VCaP (cell line): ENCODE results near the gene FGF14.

Experiments used
- H3K27ac ChIP-seq: fragments of 450-650 bp; 2 replicates; pipeline ENCODE4 v1.5.1; 2017
- TF ChIP-seq, protein P1 (sequence below): fragments of 450-650 bp; conservative IDR thresholded peaks from 2 replicates; pipeline ENCODE4 v1.5.1; 2017; ENCODE audit warnings: mild to moderate bottlenecking, moderate library complexity

The FGF14 gene

DNA sequence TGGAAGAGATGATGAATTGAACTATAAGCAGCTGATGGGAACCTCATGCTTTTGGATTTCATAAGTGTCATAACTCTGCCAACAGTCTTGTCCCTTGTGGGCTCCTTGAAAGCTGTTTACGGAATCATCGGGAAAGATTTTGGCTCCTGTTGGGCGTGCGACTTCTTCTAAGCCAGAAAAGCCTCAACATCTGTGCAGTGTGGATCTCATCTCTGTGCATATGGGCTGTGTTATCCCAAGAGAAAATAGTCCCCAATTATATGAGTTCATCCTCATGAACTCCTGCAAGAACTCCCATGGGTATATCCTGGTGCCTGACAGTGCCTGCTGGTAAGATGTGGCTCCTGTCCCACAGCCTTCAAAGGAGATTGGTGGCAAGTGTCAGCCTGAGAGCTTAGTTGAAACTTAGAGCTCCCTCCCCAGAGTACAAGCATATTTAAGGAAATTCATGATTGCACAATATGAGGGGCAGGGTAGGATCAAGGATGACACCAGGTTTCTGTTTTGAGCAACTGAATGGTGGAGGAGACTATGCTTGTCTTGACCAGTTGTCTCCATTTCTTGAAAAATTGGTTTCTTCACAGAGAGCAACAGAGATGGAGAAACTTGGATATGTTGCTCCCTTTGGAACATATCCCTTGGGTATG, 705.9 kb downstream of the FGF14 start:
- no peak overlapping the region for H3K27ac ChIP-seq
- TF ChIP-seq, protein P1, sequence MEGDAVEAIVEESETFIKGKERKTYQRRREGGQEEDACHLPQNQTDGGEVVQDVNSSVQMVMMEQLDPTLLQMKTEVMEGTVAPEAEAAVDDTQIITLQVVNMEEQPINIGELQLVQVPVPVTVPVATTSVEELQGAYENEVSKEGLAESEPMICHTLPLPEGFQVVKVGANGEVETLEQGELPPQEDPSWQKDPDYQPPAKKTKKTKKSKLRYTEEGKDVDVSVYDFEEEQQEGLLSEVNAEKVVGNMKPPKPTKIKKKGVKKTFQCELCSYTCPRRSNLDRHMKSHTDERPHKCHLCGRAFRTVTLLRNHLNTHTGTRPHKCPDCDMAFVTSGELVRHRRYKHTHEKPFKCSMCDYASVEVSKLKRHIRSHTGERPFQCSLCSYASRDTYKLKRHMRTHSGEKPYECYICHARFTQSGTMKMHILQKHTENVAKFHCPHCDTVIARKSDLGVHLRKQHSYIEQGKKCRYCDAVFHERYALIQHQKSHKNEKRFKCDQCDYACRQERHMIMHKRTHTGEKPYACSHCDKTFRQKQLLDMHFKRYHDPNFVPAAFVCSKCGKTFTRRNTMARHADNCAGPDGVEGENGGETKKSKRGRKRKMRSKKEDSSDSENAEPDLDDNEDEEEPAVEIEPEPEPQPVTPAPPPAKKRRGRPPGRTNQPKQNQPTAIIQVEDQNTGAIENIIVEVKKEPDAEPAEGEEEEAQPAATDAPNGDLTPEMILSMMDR: no peak

DNA sequence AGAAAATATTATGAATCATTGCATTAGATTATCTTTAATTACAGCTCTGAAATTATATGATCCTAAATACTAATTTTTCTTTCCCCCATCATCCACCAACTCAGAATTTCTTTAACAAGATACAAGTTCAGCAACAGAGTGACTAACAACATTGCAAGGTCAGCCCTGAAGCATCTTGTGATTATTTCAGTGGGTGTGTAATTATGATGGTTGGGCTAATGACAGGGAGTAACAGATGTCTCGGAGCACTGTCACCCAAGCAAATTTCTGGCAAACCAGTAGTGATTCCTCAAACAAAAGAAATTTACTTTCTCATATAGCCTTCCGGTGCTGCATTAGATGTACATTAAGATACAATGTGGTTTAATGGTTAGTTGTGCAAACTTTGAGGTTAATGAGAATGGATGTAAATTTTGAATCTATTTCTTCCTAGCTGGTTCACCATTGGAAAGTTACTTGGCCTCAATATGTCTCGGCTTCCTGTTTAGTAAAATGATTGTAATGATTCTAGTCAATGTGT, 710.4 kb downstream of the FGF14 start:
- TF ChIP-seq, protein P1: no peak
- H3K27ac ChIP-seq: no peak overlapping the region

DNA sequence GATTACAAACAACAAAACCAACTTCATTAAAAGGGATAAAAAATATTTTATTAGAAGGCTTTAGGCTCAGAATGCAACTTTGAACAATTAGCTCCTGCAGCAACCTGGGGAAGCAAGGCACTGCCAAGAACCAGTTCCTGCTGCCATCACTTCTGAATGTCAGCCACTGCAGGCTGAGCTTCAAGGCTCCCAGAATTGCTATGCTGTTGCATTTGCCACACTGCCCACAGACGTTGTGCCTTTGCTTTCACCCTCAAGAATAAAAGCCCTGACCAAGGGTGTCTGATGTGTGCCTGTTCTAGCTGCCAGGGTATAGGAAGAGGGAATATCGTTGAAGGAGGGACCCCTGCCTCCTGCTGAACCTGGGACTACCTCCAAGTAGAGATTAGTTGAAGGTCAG, 711.0 kb downstream of the FGF14 start:
- TF ChIP-seq, protein P1: no peak
- H3K27ac ChIP-seq: no peak overlapping the region

DNA sequence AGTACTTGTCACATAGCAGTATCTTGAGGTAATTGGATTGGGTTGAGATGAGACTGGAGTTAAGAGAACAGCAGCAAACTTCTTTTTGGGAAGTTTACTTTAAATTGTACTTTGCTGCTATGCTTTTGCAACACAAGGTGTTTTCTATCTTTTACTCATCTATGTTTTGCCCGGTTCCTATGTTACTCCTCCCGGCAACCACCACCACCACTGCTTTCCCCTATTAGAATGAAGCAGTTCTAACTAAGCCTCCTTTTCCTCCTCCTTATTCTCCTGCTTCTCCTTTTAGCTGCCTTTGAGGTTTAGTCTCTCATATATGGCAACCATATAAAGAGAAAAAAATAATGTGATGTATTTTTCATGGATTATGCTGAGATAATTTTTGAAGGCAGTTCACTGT, 715.8 kb downstream of the FGF14 start:
- TF ChIP-seq, protein P1: no peak
- H3K27ac ChIP-seq: no peak overlapping the region

DNA sequence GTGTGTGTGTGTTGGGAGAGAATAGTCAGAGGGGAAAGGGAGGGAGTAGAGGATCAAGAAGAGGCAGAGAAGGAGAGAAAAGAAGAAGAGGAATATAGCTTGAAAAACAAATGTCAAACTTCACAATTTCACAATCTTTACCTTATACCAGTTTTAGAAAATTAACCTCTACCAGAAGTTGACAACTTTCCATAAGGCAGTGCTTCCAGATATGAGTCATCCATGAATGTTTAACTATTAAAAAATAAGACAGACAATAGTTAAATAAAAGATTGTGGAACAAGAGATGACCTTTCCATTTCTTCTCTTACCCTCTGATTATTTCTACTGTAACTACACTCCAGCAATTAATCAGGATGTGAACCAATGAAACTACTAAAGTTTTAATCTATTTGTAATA, 720.0 kb downstream of the FGF14 start:
- no peak overlapping the region for H3K27ac ChIP-seq
- TF ChIP-seq, protein P1: no peak

DNA sequence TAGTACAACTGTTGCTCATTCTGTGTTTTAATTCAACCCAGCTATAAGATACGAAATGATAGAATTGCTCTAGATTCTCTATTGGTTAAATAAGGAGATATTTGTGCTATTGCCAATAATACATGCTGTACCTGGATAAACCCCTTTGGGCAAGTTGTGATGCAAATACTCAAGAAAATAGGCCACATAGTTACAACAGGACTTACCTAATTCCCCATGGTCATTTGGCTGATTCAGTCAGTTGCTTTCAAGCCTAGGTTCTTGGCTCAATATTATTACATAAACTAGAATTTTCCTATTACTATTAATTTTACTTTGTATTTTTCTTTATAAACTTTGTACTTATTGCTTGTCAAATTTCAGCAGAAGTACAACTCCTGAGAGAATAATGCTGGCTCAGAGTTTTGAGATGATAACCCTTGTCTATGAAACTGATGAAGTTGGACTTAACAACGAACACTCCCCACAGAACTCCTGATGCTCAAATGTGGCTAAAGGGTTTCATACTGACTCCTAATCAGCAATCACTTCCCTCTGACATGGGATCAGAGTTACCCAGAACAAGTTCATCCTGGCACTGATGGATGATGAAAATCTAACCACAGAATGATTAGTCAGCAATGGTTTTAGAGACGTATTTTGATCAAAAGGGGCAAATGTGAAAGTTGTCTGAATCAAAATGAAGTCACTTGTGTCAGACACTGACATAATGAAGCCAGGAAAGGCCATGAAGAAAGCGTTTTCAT, 728.3 kb downstream of the FGF14 start:
- TF ChIP-seq, protein P1: no peak
- no peak overlapping the region for H3K27ac ChIP-seq

DNA sequence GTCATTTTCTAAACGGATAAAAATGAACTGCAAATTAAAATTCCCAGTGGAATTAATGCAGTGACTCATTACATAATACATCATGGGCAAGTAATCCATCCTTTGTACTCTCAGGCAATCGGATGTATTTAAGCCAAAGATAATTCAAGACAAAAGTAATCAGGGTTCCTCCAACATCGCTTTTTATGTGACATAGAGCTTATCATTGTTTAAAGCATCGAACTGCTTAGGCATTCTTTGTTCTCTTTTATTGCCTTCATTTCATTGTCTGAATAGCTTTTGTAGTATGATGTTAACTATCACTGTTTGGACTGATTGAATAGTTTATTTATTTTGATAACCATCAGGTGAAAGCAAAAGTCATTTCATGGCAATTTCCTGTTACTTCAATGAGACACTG, 740.0 kb downstream of the FGF14 start:
- H3K27ac ChIP-seq: no peak overlapping the region
- TF ChIP-seq, protein P1: no peak
